ENCODE data around the gene TSPAN31.

The TSPAN31 gene

DNA sequence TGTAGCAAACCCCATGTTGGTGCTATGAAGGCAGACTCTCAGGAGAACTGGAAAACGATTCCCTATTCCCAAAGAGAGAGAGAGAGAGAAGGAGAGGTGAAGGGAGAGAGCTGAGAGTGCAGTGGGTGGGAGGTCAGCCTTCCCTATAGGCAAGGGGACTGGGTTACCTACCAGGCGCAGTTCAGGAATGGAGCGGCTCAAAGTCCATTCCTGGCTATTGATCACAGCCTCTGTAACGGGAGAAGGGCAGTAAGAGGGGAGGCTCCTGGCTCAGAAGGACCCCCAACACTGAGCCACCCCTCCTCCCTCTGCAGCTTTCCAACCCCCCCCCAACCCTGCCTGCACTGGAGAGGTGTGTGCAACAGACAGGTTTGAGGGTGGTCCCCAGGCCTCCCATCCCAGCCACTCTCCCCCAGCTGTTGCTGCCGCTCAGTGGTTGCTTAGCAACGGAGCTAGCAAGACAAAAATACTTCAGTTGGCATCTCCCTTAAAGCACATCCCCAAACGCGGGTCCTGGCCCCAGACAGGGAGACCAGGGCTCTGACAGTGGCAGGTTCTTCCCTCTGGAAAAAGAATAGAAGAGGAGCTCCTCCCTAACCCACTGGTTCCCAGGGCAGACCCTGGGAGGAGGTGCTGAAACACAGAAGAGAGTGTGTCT lies 9.5 kb upstream of the TSPAN31 start:
- DNase-seq (ENCODE audit: low read depth in 1 of 2, low spot score in 1 of 2): no peak

DNA sequence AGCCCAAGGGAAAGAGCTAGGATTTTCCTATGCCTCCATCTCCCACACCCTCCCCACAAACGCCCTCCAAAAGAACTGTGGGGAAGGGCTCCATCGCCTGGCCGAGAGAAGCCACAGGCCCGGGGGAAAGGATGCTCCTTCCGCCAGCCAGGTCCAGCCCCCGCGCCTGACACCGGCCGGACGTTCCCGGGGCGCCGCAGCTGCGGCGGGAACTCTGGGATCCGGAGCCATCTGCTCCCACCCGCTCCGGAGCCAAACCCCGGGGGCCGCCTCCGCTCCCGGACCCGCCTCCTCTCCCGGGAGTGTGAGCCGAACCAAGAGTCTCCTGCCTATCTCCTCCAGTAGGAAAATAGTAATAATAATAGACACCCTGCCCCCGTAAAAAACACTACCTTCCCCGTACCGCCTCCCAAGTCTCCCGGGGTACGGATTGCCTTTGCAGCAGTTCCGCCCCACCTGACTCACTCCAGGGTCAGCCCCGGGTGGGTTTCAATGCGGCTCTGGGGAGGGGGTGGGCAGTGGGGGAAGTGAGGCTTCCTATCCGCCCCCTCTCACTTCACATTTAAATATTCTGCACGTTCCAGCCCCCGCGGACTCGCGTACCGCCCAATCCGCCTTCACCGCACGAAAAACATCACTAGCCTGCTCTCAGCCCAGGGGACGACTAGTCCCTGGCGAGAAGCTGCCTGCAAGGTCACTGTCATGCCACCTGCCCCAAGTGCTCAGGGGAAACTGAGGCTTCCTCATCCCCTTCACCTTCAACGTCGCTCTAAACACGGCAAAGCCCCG lies 8.7 kb upstream of the TSPAN31 start:
- DNase-seq (ENCODE audit: low read depth in 1 of 2, low spot score in 1 of 2): no peak

DNA sequence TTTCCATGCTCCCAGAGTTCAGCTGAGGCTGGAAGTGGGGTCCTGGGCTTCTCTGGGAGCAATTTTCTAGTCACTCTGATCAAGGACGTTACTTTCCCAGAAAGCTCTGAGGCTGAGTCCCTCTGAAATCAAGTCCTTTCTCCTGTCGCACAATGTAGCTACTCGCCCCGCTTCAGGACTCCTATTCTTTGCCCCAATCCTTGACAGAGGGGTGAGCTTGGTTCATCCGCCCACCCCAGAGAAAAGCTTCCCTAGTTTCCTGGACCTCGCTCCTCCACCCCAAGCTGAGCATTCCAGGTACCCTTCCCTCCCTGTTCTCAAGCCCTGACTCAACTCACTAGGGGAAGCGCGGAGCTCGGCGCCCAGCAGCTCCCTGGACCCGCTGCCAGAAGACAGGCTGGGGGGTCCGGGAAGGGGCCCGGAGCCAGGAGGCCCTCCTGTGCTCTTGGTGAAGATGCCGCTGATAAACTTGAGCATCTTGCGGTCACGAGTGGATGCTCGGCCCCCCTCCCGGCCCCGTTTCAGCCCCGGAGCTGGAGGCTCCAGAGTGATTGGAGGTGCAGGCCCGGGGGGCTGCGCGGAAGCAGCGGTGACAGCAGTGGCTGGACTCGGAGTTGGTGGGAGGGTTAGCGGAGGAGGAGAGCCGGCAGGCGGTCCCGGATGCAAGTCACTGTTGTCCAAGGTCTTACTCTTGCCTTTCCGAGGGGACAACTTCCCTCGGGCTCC lies 7.9 kb upstream of the TSPAN31 start:
- DNase-seq (ENCODE audit: low read depth in 1 of 2, low spot score in 1 of 2): no peak

DNA sequence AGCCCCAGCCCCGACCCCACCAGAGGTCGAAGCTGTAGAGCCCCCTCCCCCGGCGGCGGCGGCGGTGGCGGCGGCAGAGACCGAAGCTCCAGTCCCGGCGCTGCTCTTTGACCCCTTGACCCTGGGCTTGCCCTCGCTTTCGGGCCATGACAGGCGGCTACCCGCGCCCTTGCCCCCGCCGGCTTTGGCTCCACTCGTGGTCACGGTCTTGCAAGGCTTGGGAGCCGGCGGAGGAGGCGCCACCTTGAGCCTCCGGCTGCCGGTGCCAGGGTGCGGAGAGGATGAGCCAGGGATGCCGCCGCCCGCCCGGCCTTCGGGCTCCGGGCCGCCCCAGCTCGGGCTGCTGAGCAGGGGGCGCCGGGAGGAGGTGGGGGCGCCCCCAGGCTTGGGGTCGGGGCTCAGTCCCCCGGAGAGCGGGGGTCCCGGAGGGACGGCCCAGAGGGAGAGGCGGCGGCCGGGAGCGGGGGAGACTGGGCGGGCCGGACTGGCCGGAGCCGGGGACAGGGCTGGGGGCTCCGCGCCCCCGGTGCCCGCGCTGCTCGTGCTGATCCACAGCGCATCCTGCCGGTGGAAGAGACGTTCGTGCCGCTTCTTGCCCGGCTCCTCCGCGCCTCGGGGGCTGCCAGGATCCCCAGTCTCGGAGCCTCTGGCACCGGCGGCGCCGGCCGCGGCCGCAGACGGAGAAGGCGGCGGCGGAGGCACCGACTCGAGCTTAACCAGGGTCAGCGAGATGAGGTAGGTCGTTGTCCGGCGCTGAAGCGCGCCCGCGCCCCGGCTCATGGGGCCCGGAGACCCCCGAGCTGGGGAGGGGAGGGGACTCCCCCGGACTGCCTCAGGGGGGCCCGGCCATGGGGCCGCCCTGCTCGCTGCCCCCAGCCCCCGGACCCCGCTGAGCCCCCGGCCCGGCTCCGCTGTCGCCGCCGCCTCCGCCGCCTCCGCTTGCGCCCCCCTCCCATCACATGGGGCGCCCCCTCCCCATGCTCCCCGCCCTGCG lies 7.1 kb upstream of the TSPAN31 start:
- no peak for DNase-seq (ENCODE audit: low read depth in 1 of 2, low spot score in 1 of 2)

DNA sequence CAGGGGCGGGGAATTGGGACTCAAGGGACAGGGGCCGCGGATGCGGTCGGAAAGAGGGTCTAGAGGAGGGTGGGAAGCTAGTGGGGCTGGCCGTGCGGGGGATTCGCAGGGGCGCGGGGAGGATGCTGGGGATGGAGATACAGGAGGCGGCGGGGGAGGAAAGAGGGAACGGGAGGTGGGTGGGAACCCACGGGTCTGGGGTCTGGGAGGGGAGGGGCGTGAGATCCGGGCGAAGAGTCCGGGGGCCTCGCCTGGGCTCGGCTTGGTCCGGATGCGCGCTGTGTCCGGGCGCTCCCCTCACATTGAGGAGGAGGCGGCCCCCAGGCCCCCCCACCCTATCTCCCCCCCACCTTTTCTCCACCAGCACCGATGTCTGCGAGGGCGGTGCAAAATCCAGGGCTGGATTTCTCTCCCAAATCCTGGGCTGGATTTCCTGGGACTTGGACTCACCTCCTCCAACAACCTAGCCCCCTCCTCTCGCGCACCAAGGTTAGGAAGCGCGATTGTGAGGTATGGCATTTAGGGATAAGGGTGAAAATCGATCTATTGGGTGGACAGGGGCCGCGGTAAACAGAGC lies 6.1 kb upstream of the TSPAN31 start, which contains the start of gene AGAP2:
Gene AGAP2 (minus strand): TSS at position 82 of the 577 bp plus-strand sequence. CDS start 496 bp downstream, outside the sequence.
- no peak for DNase-seq (ENCODE audit: low read depth in 1 of 2, low spot score in 1 of 2)

DNA sequence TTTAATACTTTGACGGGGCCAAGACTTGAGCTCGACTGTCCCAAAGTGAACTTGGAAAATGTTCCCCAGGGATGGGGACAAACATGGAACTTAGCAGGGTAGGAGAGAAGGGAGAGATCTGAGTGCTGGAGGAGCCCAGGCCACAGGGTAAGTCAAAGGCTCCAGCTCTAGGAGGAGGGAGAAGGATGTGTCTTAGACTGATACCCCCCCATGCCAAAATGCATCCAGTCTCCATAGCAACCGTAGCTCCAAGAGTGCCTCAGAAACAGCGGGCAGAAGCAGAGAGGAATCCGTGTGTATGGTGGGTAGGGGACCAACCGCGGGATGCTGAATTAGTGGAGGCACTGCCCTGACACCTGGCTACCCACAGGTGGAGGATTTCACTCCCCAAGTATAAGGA lies 5.5 kb upstream of the TSPAN31 start:
- no peak for DNase-seq (ENCODE audit: low read depth in 1 of 2, low spot score in 1 of 2)

DNA sequence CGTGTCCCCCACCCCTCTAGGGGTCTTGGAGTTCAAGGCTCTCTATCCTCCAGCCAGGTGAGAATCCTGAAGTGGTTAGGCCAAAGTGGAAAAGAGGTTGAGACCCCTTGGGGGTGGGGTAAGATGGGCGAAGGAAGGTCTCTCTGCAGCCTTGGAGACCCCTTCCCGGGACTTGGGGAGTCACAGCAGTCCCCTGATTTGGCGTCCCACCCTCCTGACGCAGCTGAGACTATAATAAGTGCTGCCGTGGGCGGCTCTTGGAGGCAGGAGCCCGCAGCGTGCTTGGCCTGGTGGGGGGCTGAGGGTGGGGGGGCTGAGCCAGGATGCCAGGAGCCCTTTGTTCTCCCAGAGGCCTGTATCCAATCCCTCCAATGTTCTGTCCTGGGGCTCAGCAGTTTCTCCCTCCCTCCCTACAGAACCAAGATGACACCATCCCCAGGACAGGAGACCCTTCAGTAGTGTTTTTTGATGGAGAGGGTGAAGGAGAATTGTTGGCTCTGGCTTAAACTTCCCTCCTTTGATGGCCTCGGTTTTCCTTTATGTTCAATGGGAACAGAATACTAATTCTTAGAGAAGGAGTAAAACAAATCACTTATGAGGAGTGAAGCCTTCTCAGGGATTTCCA lies 4.8 kb upstream of the TSPAN31 start:
- no peak for DNase-seq (ENCODE audit: low read depth in 1 of 2, low spot score in 1 of 2)

DNA sequence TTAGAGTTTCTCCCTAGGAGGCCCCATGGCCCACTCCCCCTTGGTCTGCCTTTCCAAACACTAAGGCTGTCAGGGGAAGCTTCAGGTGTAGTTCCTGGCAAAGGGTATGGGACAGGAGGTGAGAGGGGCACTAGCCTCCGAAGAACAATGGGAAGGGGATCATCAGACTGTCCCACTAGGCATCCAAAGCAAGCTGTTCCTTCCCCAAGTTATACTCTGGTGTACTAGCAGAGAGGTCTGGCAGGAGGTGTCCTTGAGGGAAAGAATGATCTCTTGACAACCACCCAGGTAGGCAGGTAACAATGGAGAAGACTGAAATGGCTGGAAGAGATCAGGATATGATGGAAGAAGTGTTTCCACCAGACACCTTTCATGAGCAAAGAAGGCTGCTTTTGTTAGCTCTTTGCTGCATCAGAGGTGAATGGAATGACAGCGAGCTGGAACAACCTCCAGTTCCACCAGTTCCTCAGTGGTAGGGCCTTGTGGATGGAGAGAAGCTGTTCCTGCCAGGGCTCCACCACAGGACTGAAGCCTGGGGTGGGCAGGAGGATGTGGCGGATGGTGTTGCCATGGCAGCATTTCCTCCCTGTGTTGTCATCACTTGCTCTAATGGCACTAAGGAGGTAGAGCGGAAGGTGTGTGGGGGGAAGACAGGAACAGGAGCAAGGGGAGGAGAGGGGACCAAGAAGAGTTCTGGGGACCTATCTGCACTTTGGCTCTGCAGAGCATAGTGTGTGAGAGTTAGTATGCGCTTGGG lies 4.0 kb upstream of the TSPAN31 start:
- DNase-seq (ENCODE audit: low read depth in 1 of 2, low spot score in 1 of 2): peak; percentile 59 to 62

DNA sequence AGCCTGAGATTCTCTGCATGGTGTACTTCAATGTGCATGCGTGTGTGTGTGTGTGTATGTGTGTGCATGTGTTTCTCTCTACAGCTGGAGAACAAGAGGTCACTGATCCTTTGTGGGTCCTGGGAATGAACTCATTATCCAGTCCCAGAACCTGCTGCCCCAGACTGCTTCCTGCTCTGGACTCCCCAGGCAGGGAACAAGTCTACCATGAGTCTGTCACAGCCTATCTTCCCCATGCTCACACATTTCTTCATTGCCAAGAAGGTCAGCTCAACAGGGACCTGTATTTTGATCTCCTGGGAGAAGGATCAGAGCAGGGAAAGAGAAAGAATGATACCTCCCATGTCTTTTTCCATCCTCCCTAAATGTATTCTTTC lies 3.4 kb upstream of the TSPAN31 start:
- DNase-seq (ENCODE audit: low read depth in 1 of 2, low spot score in 1 of 2): no peak

DNA sequence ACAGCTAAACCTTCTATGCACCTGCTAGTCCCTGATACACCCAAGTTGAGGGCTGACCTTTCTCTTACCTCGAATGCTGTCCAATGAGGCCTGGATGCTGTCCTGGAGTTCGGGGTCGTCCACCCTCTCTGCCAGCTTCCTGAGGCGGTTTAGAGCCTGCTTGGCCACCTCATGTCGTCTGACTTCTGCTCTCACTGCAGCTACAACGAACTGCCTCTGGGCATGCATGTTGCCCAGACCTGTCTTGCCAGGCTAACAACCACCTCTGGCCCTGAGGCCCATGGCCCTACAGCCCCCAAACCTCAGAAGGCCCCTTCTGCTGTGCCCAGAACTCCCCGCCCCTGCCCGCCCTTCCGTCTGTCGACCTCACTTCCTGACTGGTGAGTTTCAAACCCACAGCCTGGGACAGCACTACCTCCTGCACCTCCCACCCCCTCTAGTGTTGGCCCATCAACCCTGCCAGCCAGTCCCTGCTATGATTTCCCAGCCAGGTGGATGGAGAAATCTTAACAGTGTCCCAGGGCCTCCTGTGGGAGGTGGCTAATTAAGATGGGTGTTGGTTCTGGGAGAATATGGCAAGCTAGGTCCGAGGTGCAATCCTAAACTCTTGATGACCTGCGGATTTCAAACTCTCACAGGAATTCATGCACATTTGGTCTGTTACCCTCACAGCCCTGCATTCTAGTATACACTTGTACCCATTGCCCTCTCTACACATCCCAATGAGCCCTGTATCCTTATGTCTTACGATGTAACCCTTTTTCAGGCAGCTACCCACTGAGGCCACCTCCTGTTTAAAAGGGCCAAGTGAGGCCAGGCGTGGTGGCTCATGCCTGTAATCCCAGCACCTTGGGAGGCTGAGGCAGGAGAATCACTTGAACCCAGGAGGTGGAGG lies 2.7 kb upstream of the TSPAN31 start:
- peak; percentile 53 to 62 for DNase-seq (ENCODE audit: low read depth in 1 of 2, low spot score in 1 of 2)

DNA sequence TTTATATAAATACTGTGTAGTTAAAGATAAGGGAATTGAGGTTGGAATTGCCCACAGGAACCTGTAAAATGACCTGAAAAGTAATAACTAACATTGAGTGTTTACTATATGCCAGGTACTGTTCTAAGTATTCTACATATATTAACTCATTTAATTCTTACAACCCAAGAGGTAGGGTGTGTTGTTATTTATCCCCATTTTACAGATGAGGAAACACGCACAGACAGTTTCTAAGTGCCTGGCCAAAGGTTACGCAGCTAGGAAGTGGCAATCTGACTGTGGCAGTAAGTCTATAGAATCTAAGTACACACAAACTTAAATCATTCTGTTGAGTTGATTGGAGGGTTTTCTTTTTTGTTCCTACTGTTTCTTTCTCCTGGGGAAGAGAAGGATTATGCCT lies 1.1 kb upstream of the TSPAN31 start:
- DNase-seq (ENCODE audit: low read depth in 1 of 2, low spot score in 1 of 2): no peak

DNA sequence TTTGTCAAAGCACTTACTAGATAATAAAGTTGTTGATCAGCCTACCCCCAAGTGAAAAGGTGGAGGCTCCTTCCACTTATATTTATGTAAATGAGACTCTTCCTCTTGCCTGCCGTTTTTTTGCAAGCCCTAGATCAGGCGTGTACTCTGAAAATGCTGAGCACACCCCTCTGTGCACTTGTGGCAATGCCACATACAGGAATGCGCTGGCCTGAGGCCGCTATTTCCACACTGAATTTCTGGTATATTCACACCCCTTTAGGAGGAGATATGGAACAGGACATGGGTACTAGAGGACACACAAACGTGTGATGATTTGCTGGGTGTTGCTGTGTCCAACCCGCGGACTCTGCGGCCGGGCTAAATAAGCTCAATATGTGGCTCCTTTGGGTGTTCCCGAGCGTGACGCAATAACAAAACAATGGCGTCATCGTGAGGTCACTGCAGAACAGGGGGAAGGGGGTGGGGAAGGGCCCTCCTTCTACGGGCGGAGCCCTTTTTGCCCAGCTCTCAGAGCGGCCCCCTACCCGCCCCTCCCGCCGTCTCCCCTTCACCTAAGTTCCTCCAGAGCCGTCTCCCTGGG lies 554 bp upstream of the TSPAN31 start:
- peak in 1 of 2 donors; percentile 60 for DNase-seq (ENCODE audit: low read depth in 1 of 2, low spot score in 1 of 2)

DNA sequence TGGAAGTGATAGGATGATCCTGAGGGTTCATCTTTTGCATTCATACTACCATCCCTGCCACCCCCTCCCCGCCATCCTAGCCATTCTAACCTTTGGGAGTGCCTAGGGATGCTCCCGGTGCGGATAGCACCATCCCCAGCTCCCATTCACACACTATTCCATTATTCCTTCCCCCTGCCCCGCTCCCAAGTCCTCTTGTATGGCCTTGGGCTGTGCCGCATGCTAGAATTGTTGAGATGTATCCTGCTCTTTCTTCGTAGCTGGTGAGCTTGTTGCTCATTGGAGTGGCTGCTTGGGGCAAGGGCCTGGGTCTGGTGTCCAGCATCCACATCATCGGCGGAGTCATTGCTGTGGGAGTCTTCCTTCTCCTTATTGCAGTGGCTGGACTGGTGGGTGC lies 644 bp downstream of the TSPAN31 start:
- no peak for DNase-seq (ENCODE audit: low read depth in 1 of 2, low spot score in 1 of 2)

DNA sequence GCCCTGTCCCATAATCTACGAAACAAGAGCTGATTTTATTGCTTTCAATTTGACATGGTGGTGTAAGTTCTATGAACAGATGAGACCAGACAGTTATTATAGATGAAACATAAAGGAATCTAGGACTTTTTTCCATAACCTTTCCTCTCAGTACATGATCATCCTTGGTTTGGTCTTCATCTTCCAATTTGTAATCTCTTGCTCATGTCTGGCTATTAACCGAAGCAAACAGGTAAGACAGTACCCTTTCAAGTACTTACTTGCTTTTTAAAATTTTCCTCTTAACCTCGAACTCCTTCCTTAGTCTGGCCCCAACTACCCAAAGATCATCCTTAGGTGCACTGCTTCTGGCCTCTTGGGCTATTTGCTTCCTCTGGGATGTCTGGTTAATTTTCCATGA lies 1.2 kb downstream of the TSPAN31 start:
- DNase-seq (ENCODE audit: low read depth in 1 of 2, low spot score in 1 of 2): no peak

DNA sequence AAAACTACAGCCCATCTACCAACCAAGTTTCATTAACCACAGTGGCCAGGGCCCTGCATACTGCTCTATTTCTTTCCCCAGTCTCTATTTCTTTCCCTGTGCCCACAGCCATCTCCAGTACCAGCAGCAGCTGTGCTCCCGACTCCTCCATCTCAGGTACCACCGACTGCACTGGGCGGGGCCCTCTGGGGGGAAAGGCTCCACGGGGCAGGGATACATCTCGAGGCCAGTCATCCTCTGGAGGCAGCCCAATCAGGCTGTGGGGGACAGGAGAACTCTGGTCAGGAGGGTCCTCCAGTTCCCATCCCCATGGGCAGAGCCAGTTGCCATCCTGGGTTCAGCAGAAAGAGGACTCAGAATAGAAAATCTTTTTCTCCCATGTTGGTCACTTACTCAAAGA lies 4.2 kb downstream of the TSPAN31 start:
- DNase-seq (ENCODE audit: low read depth in 1 of 2, low spot score in 1 of 2): no peak

DNA sequence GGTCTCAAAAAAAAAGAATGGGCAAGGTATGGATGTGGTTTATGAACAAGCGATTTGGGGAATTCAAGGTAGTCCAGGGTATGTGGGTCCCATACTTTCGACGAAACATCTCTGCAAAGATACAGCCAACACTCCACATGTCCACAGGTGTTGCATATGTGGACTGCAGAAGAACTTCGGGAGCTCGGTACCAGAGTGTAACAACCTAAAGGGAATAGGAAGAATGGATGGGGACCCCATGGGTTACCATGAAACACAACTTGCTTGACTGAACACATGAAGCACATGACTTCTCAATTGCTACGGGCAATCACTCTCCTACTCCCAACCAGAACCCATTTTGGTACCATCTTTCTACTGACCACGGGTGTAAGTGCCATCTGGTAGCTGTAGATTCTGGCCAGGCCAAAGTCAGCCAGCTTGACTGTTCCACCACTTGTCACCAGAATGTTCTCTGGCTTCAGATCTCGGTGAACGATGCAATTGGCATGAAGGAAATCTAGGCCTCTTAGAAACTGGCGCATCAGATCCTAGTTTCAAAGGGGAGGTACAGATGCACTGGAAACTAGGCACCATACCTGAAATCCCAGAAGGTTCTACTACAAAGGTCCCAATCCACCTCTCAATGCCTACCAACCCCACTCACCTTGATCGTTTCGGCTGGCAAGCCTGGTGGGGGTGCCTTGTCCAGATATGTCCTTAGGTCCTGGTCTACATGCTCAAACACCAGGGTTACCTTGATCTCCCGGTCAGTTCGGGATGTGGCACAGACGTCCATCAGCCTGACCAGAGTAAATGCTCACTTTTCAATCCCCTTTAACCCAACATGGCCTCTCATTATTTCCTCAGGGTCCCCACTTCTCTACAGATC lies 6.0 kb downstream of the TSPAN31 start:
- DNase-seq (ENCODE audit: low read depth in 1 of 2, low spot score in 1 of 2): no peak

DNA sequence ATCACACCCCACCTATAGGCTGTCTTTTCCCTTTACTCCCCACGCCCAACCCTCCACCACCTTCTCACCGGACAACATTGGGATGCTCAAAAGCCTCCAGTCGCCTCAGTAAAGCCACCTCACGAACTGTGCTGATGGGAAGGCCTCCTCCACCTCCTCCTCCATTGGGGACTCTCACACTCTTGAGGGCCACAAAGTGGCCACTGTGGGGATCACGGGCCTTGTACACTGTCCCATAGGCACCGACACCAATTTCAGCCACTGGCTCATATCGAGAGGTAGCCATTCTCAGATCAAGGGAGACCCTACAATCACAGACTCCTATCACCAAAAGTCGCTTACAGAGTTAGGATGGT lies 6.6 kb downstream of the TSPAN31 start:
- DNase-seq (ENCODE audit: low read depth in 1 of 2, low spot score in 1 of 2): no peak

Measured in activated T-helper 1 cell treated with anti-CD3 and anti-CD28 coated beads, Interleukin-2, amount 50 U/mL, for 16 hours (primary cell).